HG03060 (cell line): ENCODE data around the gene STAC3.
"Not testable (repeated sequence)": the region's sequence is repeated elsewhere in the genome, so short reads cannot be mapped to it uniquely, and the experiment has no call there.

Source experiments
- ATAC-seq: cut with Tn5 transposase; IDR thresholded peaks from one replicate; pipeline ENCODE4 v1.9.1; 2021; ENCODE audit warnings: low read depth, moderate number of reproducible peaks; ENCODE audit not compliant: unreplicated experiment

STAC3 gene

GRCh38 chr12:57250956-57251355 lies at the start of gene STAC3:
STAC3 (minus strand) TSS chr12:57251187; CDS start chr12:57249636, 1,551 bp downstream.
- ATAC-seq = no peak

- no peak for ATAC-seq
Measured at GRCh38 chr12:57299514-57300016, 48.6 kb upstream of the STAC3 start.

- no peak for ATAC-seq
Measured at GRCh38 chr12:57296291-57296690, 45.3 kb upstream of the STAC3 start.

- not testable (repeated sequence) for ATAC-seq
Measured at GRCh38 chr12:57282073-57282472, 31.1 kb upstream of the STAC3 start.

GRCh38 chr12:57280211-57281062 lies 29.4 kb upstream of the STAC3 start:
- peak; percentile 85 for ATAC-seq

GRCh38 chr12:57278465-57279381 lies 27.7 kb upstream of the STAC3 start:
- no peak for ATAC-seq

- no peak for ATAC-seq
Measured at GRCh38 chr12:57276935-57277563, 26.1 kb upstream of the STAC3 start.

GRCh38 chr12:57276233-57276632 lies 25.2 kb upstream of the STAC3 start:
- ATAC-seq = not testable (repeated sequence)

GRCh38 chr12:57273516-57273915 lies 22.5 kb upstream of the STAC3 start:
- ATAC-seq = no peak

GRCh38 chr12:57272337-57273151 lies 21.6 kb upstream of the STAC3 start:
- no peak for ATAC-seq

GRCh38 chr12:57270966-57271470 lies 20.0 kb upstream of the STAC3 start:
- ATAC-seq = no peak

- no peak for ATAC-seq
Measured at GRCh38 chr12:57268264-57268663, 17.3 kb upstream of the STAC3 start.

- ATAC-seq = no peak
Measured at GRCh38 chr12:57266681-57267080, 15.7 kb upstream of the STAC3 start.

GRCh38 chr12:57263096-57263495 lies 12.1 kb upstream of the STAC3 start:
- ATAC-seq = no peak

GRCh38 chr12:57262126-57262822 lies 11.3 kb upstream of the STAC3 start:
- no peak for ATAC-seq

- ATAC-seq = no peak
Measured at GRCh38 chr12:57261428-57261865, 10.5 kb upstream of the STAC3 start.

- no peak for ATAC-seq
Measured at GRCh38 chr12:57260366-57260765, 9.4 kb upstream of the STAC3 start.

- ATAC-seq = no peak
Measured at GRCh38 chr12:57258977-57259970, 8.3 kb upstream of the STAC3 start.
